Superior temporal gyrus (tissue), 1 donor: ENCODE results near the gene YWHAE.
A peak's percentile ranks its signal among the peaks of the same experiment; 100 is the strongest.
"Not testable (repeated sequence)": the region's sequence is repeated elsewhere in the genome, so short reads cannot be mapped to it uniquely, and the experiment has no call there.

Experiments
- DNase-seq: peaks from one replicate; pipeline ENCODE4 v3.0.0-alpha.2; 2016; ENCODE audit errors: extremely low spot score

Gene YWHAE

GRCh38 chr17:1399679-1400512, at the start of gene YWHAE:
Gene YWHAE (minus strand): TSS chr17:1400222. CDS start chr17:1400110, 112 bp downstream.
- DNase-seq: peak; percentile 97

GRCh38 chr17:1449412-1449967, 49.5 kb upstream of the YWHAE start:
- no peak for DNase-seq

- DNase-seq: no peak
These were observed 47.0 kb upstream of the YWHAE start for GRCh38 chr17:1447052-1447451.

- no peak for DNase-seq
These were observed 46.2 kb upstream of the YWHAE start for GRCh38 chr17:1446201-1446600.

GRCh38 chr17:1445695-1446094, 45.7 kb upstream of the YWHAE start:
- DNase-seq: not testable (repeated sequence)

GRCh38 chr17:1442721-1443120, 42.7 kb upstream of the YWHAE start:
- DNase-seq: not testable (repeated sequence)

GRCh38 chr17:1442187-1442586, 42.2 kb upstream of the YWHAE start:
- no peak for DNase-seq

- DNase-seq: no peak
These were observed 40.9 kb upstream of the YWHAE start for GRCh38 chr17:1440921-1441320.

GRCh38 chr17:1438593-1439083, 38.6 kb upstream of the YWHAE start:
- no peak for DNase-seq

- no peak for DNase-seq
These were observed 35.3 kb upstream of the YWHAE start for GRCh38 chr17:1435326-1435725.

GRCh38 chr17:1434150-1434549, 34.1 kb upstream of the YWHAE start:
- DNase-seq: no peak

GRCh38 chr17:1431631-1432104, 31.6 kb upstream of the YWHAE start:
- no peak for DNase-seq

- DNase-seq: no peak
These were observed 23.6 kb upstream of the YWHAE start for GRCh38 chr17:1423456-1424135.

- peak; percentile 40 for DNase-seq
These were observed 22.9 kb upstream of the YWHAE start for GRCh38 chr17:1422885-1423284.

- DNase-seq: no peak
These were observed 21.4 kb upstream of the YWHAE start for GRCh38 chr17:1421470-1421869.

GRCh38 chr17:1420981-1421380, 21.0 kb upstream of the YWHAE start:
- DNase-seq: no peak

- no peak for DNase-seq
These were observed 20.1 kb upstream of the YWHAE start for GRCh38 chr17:1420163-1420562.

- not testable (repeated sequence) for DNase-seq
These were observed 18.5 kb upstream of the YWHAE start for GRCh38 chr17:1418476-1418875.

GRCh38 chr17:1416414-1416813, 16.4 kb upstream of the YWHAE start:
- DNase-seq: no peak

GRCh38 chr17:1414634-1415033, 14.6 kb upstream of the YWHAE start:
- no peak for DNase-seq

- DNase-seq: no peak
These were observed 14.1 kb upstream of the YWHAE start for GRCh38 chr17:1414001-1414574.

- DNase-seq: no peak
These were observed 13.3 kb upstream of the YWHAE start for GRCh38 chr17:1413281-1413791.
